ENCODE measurements around the gene APBA1.

The APBA1 gene

DNA sequence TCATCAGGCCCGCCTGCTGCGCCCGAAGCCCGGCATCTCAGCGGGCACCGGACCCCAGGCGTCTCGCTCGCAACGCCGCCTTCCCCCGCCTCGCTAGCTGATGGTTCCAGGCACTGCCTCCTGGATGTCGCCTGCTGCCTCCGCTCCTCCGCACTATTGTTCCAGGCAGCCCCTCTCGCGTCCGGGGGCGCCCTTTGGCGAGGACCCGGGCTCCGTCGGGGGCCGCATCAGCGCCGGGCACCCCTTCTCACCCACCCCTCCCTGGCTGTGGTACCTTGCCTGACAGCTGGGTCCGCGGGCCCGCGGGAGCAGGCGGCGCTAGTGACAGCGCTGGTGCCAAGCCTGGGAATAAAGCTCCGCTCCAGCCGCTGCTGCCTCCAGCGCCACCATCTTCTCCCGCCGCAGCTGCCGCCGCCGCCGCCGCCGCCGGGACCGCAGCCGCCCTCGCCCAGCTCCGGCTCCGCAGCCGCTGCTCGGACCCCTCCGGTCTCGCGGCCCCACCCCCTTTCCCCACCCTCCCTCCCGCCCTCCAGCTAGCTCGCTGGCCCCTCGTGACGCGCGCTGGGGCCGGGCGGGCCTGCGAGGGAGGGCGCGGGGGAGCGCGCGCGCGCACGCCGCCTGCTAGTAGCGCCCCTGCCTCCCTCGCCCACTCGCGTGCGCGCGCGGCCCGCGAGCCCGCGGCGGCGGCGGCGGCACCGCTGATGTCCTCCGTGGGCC lies at the start of gene APBA1:
Gene APBA1 (minus strand): TSS at position 493 of the 717 bp plus-strand sequence.
- peak; percentile 5 to 20 for DNase-seq

DNA sequence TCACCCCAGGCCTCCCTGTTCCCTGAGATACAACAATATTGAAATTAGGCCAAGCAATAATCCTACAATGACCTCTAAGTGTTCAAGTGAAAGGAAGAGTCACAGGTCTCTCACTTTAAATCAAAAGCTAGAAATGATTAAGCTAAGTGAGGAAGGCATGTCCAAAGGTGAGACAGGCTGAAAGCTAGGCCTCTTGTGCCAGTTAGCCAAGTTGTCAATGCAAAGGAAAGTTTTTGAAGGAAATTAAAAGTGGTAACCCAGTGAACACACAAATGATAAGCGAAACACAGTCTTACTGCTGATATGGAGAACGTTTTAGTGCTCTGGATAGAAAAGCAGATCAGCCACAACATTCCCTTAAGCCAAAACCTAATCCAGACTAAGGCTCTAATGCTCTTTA lies 47.8 kb upstream of the APBA1 start:
- DNase-seq, result no peak

DNA sequence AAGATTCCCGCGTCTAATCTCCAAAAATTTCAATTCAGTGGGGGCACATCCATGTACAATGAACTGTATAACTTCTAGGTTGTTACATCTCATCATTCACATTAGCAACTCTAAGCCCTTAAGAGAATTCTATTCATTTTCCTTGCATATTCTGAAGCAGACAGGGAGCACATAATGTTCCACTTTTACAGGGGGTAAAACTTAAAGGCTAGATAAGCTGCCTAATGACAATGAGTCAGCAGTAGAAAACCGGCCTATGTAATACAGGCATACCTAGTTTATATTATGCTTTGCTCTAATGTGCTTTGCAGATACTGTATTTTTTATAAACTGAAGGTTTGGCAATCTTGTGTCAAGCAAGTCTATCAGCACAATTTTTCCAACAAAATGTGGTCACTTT lies 47.2 kb upstream of the APBA1 start:
- DNase-seq, result no peak

DNA sequence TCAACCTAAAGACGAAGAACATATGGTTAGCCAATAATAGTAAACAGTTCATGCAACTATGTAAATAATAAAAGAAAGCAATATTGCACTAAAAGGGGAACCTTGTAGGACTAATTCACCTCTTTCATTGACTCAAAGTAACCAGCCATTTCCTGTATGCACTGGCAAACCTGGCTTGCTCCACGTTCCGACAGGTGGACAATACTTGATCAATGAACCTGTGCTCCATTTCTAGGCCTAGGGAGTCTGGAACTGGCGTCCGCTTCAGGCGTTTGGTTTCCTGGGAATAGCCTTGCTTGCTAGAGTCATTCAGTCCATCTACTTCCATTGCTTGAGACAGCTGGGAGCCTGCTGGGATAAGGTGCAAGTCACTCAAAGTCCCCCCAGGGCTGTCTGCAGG lies 46.0 kb upstream of the APBA1 start:
- DNase-seq, result no peak

DNA sequence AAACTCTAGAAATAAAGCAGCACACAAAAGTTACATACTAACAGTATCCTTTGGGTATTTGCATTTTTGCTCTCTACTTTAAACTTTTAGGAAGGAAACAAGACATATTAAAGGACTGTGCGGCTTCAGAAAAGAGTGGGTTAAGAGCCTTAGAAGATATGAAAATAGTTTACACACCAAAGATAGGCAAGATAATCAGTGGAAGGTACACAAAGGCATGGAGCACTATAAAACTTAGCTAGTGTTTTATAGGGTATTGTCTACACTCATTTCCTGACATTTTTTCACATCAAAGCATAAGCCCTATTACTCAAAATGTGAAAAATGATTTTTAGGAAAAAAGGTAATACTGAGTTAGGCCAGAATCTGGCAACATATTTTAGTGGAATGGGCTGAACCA lies 43.7 kb upstream of the APBA1 start:
- no peak for DNase-seq

DNA sequence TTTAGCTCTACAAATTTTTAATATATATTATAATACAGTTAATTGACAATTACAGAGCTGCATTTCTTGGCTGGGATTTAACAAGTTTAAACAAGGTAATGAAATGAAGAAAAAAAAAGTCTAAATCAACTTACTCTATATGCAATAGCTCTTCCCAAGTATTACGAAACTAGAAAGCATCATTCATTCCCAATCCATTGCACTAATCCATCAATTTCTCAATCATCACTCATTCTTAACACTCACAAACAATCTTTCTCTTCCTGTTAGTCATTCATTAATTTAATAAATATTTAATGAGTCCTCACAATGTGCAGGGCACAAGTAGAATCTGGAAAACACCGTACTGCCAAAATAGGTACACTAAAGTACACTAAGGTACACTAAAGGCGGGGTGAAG lies 42.9 kb upstream of the APBA1 start:
- DNase-seq, result no peak

DNA sequence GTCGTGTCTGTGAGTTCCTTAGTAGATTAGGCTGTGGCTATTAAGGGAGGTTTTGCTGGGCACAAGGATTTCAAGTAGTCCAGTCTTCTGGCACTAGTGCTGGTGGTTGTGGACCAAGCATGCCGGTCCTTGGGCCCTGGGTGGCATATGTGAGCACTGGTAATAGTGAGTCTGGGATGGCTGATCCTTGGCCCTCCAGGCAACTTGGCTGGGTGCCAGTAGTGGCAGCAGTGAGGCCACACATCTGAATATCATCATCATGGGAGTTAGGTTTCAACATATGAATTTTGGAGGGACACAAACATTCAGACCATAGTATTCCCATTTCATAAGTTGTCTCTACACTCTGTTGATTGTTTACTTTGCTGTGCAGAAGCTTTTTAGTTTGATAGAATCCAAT lies 25.3 kb upstream of the APBA1 start:
- no peak for DNase-seq

DNA sequence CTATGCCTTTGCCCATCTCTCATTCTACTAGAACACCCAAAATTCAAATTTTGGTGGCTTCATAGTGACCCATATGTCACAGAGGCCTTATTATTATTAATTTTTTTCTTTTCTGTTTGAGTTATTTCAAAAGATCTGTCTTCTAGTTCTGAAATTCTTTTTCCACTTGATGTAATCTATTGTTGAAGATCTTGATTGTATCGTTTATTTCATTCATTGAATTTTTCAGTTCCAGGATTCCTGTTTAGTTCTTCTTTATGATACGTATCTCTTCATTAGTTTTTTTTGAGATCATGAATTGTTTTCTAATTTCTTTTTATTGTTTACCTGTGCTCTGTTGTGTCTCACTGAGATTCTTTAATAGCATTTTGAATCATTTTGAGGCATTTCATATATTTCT lies 24.6 kb upstream of the APBA1 start:
- DNase-seq, result no peak

DNA sequence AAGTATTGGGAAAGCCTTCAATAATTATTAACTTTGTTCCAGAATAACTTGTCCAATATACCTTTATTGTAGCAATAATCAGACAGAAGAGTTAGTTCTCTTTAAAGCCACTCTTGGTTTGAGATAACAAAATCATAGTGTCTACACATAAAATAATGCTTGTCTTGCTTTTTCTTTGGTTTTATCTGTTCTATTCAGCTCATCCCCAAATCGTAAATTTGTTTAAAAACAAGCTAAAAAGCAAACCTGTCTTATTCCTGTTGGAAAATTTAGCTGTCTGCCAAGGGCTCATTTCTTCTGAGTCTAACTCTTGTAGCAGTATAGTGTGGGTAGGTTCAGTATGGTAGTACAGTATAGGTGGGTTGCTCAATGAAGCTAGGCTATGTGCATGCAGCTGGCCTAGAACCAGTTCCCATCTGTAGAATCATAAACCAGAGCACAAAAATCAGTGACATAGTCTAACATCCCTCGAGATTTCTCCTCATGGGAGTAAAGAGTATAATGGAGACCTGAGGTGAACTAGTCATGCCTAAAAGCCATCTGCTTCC lies 17.9 kb upstream of the APBA1 start:
- no peak for DNase-seq

DNA sequence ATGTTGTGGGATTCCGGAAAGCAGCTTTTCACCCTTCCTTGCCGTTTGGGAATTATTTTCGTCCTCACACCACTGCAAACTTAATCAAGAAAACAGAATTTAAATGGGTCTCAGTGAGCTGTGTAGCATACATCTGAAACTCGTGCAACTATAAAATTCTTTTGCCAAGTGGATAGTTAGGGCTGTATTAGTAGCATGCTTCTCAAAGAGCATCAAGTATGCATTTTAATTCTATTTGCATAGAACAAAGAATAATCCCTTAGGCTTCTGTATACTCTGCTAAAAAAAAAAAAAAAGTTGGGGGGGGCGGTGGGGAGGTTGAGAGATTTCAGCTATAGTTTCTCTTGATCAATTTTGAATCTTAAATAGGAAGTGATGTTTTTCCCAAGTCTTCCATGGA lies 11.8 kb upstream of the APBA1 start:
- DNase-seq, result no peak

DNA sequence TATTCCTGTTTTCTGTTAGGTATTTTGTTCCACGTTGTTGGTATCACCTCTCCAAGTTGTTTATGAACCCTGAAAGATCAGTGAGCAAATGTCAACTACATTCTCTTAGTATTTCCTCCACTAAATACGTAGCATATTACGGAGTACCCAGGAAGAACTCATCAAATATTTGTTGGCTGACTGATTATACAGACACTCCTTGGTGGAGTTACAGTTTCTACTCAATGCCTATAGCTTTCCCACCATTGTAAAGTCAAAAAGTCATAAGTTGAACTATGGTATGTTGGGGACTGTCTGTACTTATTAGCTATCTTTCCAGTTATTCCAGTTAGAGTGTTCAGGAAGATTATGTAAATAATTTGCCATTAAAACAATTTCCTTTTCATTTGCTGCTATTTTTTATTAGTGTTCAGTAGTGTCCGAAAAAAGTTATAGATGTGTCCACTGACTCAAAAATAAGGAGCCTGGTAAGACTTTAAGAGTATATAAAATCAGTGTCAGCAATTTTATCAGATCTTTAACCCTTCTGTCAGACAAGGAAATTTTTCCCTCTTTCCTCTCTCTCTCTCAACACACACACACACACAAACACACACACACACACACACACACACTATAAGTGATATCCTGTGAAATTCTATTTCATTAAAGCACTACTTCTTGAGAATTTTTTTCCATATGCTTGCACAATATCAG lies 6.8 kb upstream of the APBA1 start:
- no peak for DNase-seq

DNA sequence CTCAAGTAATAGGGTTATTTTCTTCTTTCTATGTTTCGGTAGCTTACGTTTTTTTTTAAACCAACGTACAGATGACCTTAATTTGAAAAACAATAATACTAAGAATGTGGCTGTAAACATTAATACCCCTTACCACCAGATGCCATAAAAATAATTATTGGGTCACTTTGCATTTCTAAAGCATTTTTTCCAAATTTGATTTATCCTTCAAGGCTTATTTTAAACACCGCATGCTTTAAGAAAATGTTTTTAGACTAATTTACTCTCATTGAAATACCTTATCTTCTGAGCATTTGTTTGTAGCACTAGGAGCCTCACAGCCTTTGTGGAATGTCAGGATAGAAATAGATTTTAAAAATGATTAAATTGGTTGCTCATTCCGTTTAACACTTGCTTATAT lies 5.8 kb upstream of the APBA1 start:
- no peak for DNase-seq

DNA sequence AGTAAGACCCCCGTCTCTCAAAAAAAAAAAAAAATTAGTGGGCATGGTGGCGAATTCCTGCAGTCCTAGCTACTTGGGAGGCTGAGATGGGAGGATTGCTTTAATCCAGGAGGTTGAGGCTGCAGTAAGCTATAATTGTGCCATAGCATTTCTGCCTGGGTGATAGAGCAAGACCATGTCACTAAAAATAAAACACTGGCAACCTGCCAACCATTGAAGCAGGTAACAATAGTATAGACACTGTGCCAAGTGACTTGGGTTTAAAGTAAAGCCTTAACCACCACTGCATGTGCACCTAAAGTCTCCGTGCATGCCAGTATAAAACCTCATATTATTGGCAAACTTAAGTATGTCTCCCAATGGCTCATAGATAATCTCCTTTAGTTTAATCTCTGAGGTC lies 3.4 kb upstream of the APBA1 start:
- DNase-seq, result no peak

DNA sequence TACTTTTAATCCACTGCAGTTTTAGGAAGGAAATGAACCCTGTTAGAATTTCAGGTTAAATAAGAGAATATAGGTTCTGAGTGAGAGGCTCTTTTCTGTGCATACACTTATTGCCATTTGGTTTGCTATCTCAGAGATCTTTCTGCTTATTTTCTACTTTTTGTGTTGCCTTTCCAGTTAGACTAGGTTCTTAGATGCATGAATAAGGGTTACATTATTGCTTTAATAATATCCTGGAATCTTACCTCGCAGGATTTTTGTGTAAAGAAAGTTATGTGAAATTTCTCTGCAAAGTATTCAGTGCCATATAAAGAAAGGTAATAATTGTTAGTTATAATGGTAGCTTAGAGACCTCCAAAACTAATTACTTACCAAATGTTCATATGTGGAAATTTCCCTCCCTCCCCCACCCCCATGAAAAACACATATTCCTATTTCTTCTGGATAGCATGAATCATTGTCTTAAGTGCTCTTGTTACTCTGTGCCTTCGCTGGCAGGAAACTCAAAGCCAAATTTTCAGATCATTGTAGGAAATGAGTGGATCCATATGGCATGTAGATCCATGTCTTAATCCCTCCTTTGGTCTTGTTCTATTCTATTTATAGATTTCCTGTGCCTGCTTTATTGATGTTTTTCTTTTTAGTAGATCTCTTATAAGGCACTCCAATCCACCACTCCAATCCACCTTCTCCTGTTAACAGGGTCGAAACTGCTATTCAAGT lies 2.7 kb upstream of the APBA1 start:
- no peak for DNase-seq

DNA sequence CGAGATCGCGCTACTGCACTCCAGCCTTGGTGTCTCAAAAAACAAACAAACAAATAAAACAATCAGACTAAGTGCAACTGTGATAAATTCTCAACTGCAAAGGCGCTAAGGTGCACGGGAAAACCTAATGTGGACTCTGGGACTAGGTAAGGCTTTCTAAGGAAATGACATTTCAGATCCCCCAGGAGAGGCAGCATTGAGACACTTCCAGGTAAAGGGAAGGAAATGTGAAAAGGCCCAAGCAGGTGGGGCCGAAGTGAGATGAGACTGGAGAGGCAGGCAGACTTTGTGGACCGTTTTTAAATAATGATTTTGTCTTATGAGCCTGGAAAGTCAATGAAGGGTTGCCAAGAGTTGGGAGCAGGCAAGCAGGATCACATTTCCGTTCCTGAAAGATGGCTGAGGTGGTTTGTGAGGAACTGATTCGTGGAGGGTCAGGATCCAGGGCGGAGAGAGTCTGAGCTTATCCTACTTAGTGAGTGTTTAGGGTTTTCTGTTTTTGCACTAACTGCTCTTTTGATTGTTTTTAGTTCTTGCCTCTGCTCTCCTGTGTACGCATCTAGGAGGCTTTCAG lies 2.0 kb upstream of the APBA1 start:
- no peak for DNase-seq

DNA sequence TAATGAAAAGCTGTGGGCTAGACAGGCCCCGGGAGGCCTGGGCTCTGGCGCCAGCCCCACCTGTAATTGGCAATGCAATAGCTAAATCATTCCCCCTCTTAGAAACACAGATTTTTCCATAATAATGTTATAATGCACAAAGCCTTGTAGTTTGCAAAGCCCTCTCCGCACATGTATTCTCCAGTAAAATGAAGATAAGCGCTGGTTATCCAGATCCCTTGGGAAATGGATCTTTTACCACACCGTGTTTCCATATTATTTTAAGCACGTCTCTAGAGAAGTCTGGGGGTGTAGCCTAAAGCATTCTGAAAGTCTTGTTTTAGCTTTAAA lies 1.1 kb upstream of the APBA1 start:
- DNase-seq, result no peak

DNA sequence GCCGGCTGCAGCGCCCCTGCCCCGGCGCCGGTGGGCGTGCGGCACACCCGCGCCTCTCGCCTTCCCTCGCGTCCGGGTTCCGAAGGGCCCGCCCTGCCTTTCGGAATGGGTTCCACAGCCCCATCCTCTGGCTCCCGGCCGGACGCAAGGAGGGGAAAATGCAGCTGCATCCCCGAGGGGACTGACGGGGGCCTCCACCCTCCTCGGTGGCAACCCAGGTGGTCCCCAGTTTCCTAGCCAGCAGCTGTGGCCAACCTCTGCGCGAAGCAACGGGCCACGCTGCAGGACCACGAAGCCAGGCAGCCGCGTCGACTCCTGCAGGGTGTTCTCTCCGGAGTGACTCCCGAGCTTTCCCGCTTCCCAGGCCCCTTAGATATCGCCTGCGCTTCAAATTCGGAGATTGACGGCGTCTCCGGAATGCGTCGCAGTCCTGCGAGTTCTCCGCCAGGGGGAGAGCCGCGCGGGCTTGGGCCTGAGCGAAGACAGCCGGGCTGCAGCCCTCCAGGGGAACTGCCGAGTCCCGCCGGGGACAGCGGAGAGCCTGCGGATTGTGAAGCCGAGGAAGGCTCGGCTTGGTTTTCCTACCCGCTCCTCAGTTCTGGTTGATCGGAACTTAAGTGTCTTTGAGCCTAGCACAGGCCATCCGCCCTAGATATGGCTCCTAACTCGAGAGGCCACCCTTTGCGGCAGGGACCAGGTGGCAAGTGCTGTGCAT lies 582 bp upstream of the APBA1 start:
- DNase-seq, result peak; percentile 61 to 73

DNA sequence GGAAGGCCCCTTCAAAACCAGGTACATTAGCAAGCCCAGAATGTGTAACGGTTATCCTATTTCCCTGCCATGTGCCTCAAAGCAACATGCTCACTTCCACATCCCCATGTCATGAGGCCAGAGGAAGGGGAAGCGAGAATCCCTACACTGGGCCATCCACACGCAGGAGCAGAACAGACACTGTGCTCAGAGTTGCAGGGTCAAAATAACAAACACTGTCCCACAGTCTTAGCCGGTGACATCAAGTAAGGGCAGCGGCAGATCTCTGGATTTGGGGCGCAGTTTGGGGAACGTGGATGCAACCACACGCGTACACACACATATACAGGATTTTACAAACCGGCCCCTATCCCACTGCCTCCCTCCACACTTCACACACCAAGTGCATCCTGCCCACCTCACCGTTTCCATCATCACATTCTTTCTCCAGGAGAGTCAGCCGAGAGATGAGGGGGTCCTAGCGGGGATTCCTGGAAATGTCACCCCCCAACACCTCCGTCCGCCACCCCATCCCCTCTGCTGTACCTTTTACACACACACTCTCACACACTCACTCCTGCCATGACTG lies 776 bp downstream of the APBA1 start:
- no peak for DNase-seq

DNA sequence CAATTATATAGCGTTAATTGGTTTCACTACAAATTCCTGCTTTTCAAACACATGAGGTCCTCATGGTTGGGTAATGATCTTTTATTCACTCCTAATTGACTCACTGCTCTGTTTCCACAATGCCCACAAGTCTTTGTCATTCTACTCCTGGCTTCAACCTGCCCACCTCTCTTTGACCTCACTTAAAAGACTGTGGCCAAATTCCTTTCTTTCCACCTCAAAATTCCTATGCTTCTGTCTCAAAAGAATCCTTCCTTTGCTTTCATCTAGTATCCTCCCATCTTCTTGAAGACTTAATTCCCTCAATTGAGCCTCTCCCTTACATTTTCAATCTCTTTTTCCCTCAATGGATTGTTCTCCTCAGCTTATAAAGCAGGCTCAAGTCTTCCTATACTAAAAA lies 4.9 kb downstream of the APBA1 start:
- DNase-seq, result no peak

DNA sequence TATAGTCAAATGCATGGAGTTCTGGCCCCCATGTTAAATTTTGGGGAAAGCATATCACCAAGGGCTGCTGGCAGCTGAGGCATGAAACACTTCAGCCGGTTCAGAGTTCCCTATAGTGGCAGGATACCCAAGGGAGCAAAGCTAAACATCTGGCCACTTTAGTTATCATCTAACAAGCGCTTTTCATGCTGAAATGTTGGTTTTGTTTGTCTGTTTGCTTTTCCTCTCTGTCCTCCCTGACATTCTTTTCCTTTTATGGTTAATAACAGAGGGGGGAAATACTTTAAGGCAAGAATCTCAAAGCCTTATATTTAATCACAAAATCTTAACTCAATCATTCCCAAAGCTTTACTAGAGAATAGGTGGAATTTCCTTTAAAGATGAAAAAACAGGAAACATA lies 11.9 kb downstream of the APBA1 start:
- DNase-seq, result no peak

DNA sequence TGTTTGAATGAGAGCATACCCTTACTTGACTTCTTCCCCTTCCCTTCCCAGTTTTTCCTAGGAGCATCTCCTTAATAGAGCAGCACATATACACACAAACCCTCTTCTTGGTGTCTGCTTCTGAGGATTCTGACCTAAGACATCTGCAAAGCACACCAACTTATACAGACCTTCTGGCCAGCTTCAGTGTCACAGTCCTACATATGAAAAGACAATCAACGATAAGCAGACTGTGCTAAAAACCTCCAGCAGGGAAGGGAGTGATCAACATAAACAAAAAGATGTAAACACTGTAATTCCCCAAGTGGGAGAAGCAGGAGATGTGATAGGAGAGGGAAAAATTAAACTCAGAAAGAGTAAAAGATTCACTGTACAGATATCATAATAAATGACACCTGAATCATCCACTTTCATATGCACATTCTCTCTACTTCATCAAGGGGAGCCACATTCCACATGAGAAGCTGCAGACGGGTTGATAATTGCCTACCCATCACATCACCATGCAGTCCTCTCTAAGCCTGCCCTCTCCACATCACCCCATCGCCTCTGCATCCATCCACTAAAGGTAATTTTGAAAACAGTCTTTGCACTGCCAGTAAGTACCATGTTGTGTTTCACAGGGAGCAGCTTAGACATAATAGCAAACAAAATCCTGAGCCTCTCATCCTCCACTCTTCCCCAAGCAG lies 13.0 kb downstream of the APBA1 start:
- no peak for DNase-seq

DNA sequence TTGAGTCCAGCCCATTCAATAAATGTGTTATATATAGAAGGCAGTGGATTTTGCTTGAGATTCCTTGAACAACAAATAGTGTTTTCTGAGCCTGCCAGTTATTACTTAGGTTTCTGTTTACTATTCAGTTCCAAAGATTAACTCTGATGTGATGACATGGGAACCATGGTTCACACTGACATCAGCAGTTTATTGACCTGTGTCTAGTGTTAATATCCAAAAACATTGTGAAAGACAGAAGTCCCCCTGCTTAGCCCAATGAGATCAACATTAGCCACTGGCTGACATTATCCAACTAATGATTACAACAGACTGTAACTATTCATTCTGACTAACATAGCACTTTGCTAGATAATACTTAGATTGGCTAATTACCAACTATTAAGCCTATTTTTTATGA lies 14.9 kb downstream of the APBA1 start:
- no peak for DNase-seq
